Fibroblast of lung (primary cell): Measurements from ENCODE around the gene SEPTIN12.

ENCODE experiments used
- CTCF ChIP-seq, 2 donors: IDR thresholded peaks in 1 of 2; conservative IDR thresholded peaks in 1 of 2; 1 replicate in 1 of 2; 2 replicates in 1 of 2; pipeline ENCODE4 v1.5.1; 2011 to 2012; ENCODE audit warnings: low read length in 2 of 2, control low read depth in 1 of 2, inconsistent platforms in 1 of 2, low read depth in 1 of 2, mild to moderate bottlenecking in 1 of 2
- EZH2 ChIP-seq: IDR thresholded peaks from 2 replicates; pipeline ENCODE4 v1.5.1; 2012; ENCODE audit warnings: low read length, control low read depth, mild to moderate bottlenecking; ENCODE audit errors: missing control alignments

- TF ChIP-seq CTCF (conservative IDR thresholded peaks at IDR 0.05 in 1 of 2, IDR thresholded peaks at IDR 0.05 in 1 of 2; ENCODE audit: low read depth in 1 of 2, low read length in 2 of 2), result no peak
- TF ChIP-seq EZH2, result no peak
These were observed 50.6 kb downstream of the SEPTIN12 start for GRCh38 chr16:4737545-4737944.
